B cell (primary cell): ENCODE measurements around the gene ZNF528.

Experiments used
- EZH2 ChIP-seq: IDR thresholded peaks from 2 replicates; pipeline ENCODE4 v1.6.1; 2012; ENCODE audit warnings: borderline replicate concordance, low read depth, mild to moderate bottlenecking, moderate library complexity, low read length; ENCODE audit not compliant: insufficient read depth, poor library complexity, severe bottlenecking
- TF ChIP-seq, protein P1 (sequence below): fragments of 200-600 bp; IDR thresholded peaks from one replicate; pipeline ENCODE4 v1.8.0; 2022; ENCODE audit warnings: antibody characterized with exemption, mild to moderate bottlenecking

DNA sequence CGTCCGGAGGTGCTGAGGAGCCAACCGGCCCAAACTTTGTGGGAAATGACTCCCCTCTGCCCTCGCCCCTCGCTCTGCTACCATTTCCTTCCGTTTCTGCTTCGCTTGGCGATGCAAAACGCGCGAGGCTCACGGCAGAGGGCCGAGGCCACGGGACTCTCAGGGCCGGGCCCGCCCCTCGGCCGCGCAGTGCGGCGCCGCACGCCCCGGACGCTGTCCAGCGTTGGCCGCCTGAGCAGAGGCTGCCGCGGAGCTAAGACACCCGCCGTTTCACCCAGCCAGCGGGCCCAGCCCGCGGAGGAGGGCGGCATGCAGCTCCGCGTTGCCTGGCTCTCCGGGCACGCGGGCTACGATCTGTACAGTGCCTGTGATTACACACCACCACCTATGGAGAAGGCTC, 53.6 kb downstream of the ZNF528 start:
- TF ChIP-seq, protein P1, sequence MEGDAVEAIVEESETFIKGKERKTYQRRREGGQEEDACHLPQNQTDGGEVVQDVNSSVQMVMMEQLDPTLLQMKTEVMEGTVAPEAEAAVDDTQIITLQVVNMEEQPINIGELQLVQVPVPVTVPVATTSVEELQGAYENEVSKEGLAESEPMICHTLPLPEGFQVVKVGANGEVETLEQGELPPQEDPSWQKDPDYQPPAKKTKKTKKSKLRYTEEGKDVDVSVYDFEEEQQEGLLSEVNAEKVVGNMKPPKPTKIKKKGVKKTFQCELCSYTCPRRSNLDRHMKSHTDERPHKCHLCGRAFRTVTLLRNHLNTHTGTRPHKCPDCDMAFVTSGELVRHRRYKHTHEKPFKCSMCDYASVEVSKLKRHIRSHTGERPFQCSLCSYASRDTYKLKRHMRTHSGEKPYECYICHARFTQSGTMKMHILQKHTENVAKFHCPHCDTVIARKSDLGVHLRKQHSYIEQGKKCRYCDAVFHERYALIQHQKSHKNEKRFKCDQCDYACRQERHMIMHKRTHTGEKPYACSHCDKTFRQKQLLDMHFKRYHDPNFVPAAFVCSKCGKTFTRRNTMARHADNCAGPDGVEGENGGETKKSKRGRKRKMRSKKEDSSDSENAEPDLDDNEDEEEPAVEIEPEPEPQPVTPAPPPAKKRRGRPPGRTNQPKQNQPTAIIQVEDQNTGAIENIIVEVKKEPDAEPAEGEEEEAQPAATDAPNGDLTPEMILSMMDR, result no peak
- TF ChIP-seq EZH2, result no peak
